C4-2B (cell line): ENCODE data around the gene CAMTA1.

Experiments used
- CTCF ChIP-seq: fragments of 450-650 bp; conservative IDR thresholded peaks from 2 replicates; pipeline ENCODE4 v1.5.1; 2017; ENCODE audit warnings: mild to moderate bottlenecking
- ZFX ChIP-seq: fragments of 450-650 bp; IDR thresholded peaks from 2 replicates; pipeline ENCODE4 v1.6.1; 2017

GRCh38 chr1:7474143-7474490, 688.9 kb downstream of the CAMTA1 start:
- TF ChIP-seq CTCF (no peak), ZFX (no peak)
